Upper lobe of left lung (tissue), 6 donors: ENCODE measurements around the gene ILKAP. TPM values are rescaled to one million over a fixed set of nuclear protein-coding genes. Genes with fewer than 3 reads are reported as not detected.
A peak's percentile ranks its signal among the peaks of the same experiment; 100 is the strongest.

ENCODE experiments used
- ATAC-seq, 2 donors: fragments of 200-7000 bp; cut with Tn5 transposase; one replicate each; pipeline ENCODE4 v1.9.1; 2022; ENCODE audit warnings: mild to moderate bottlenecking in 2 of 2, moderate library complexity in 2 of 2; ENCODE audit not compliant: low FRiP score in 2 of 2
- DNase-seq, 2 donors: peaks; one replicate each; pipeline ENCODE4 v3.0.0-alpha.2; 2019 to 2020
- H3K27ac ChIP-seq, 4 donors: fragments of 200-600 bp; sonication (generic); one replicate each; pipeline ENCODE4 v1.5.1; 2016 to 2019
- H3K27me3 ChIP-seq, 4 donors: fragments of 200-600 bp; sonication (generic); one replicate each; pipeline ENCODE4 v1.5.1; 2017 to 2019
- H3K36me3 ChIP-seq, 4 donors: fragments of 200-600 bp; sonication (generic); one replicate each; pipeline ENCODE4 v1.5.1; 2016 to 2019
- H3K4me1 ChIP-seq, 4 donors: fragments of 200-600 bp; sonication (generic); one replicate each; pipeline ENCODE4 v1.5.1; 2018 to 2019
- H3K4me3 ChIP-seq, 4 donors: fragments of 200-600 bp; sonication (generic); one replicate each; pipeline ENCODE4 v1.5.1; 2017 to 2019; ENCODE audit warnings: mild to moderate bottlenecking in 2 of 4, moderate library complexity in 1 of 4
- H3K9me3 ChIP-seq, 4 donors: fragments of 200-600 bp; sonication (generic); one replicate each; pipeline ENCODE4 v1.5.1; 2018 to 2019
- CTCF ChIP-seq, 6 experiments: fragments of 450-650 bp in 4 of 6; fragments of 200-600 bp in 2 of 6; sonication (generic) in 2 of 6; IDR thresholded peaks; one replicate each; pipeline ENCODE4 v1.5.1; 2016 to 2019; ENCODE audit warnings: antibody characterized with exemption in 6 of 6
- EP300 ChIP-seq, 4 donors: sonication (generic); formaldehyde crosslinking; IDR thresholded peaks; one replicate each; pipeline ENCODE4 v1.5.1; 2017; ENCODE audit warnings: antibody characterized with exemption in 4 of 4, control low read depth in 2 of 4
- POLR2A ChIP-seq, 4 donors: fragments of 450-650 bp; IDR thresholded peaks; one replicate each; pipeline ENCODE4 v1.5.1; 2016 to 2017; ENCODE audit warnings: antibody characterized with exemption in 4 of 4, mild to moderate bottlenecking in 2 of 4
- POLR2AphosphoS5 ChIP-seq, 2 donors: sonication (generic); formaldehyde crosslinking; IDR thresholded peaks; one replicate each; pipeline ENCODE4 v1.5.1; 2017; ENCODE audit warnings: antibody characterized with exemption in 2 of 2
- WGBS, 2 donors: methylation state at CpG; one replicate each; pipeline ENCODE4 v1.1.5; 2017 to 2018; 5-methylcytosine and 5-hydroxymethylcytosine counted together
- total RNA-seq, 6 donors: library from RNA; depleted of rRNA in 4 of 6; stranded (reverse); fragments of >200 nt in 4 of 6; gene quantifications; one replicate each; pipeline versions ENCODE4 v1.1.0 to v1.2.1, GENCODE V29; 2016 to 2021
- donor health status: DM: no; HTN: no; CAD: no; lungs with moderate emphysema.
- donor health status: DM: no; HTN: yes; CAD: no; lungs with severe emphysema.

ILKAP gene
- total RNA-seq, 6 donors from 2014 or later = 35.2 to 67.1 (median 40.7) TPM

DNA sequence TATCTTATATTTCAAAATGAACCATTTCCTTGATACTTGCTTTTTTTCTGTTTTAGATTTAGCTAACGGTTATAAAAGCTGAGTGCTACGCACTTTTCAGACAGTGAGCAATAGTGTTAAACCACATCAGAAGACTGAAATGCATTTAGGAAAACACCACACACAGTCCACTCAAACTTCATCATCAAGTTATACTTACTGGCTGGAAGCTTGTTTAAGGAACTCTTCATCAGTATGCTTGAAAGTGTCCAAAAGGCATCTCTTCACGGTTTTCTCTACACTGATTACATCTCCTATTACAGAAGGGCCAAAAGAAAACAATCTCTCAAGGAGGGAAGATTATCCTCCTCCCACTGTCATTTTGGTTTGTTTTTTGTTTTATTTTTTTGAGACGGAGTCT lies 19.7 kb downstream of the ILKAP start:
- no peak for DNase-seq
- no peak overlapping the region for H3K4me3 ChIP-seq
- H3K27ac ChIP-seq = no peak overlapping the region
- peaks cover 69 to 100% (median 90%) of the 10 kb centered on the region in 4 donors for H3K36me3 ChIP-seq
- H3K9me3 ChIP-seq = no peaks in the 10 kb centered on the region
- no peak for ATAC-seq
- H3K27me3 ChIP-seq = no peaks in the 10 kb centered on the region
- TF ChIP-seq CTCF (IDR thresholded peaks at IDR 0.05) = no peak
- H3K4me1 ChIP-seq = no peaks in the 10 kb centered on the region
- WGBS, 2 donors = 86 to 89% methylated on average over 4 of the region's 4 CpGs

DNA sequence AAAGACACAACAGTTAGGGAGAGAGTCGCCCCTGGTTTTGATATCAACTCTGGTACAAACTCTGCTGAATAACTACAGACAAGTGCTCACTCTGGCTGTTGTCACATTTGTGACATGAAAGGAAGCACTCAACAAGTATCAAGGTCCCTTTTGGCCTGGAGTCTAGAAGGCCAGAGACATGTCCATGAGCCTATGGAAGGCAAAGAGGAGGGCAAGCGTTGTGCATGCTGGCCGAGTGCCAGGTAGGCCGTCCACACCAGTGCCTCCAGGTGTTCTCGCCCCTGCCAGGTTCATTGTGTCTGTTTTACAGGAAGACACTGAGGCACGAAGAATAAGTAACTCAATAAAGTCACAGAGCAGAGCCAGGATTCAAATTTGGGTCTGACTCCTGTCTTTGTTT lies 21.1 kb downstream of the ILKAP start:
- Histone ChIP-seq H3K27ac (no peak overlapping the region), H3K4me3 (no peak overlapping the region), H3K36me3 (peaks cover 68 to 100% (median 90%) of the 10 kb centered on the region in 4 donors), H3K9me3 (no peaks in the 10 kb centered on the region), H3K27me3 (no peaks in the 10 kb centered on the region), H3K4me1 (no peaks in the 10 kb centered on the region)
- no peak for DNase-seq
- ATAC-seq = no peak
- 74 to 80% methylated on average over 6 of the region's 6 CpGs for WGBS, 2 donors
- TF ChIP-seq POLR2A (IDR thresholded peaks at IDR 0.05) (no peak), EP300 (IDR thresholded peaks at IDR 0.05) (no peak), CTCF (IDR thresholded peaks at IDR 0.05) (no peak), POLR2AphosphoS5 (IDR thresholded peaks at IDR 0.05) (no peak)

- Histone ChIP-seq H3K27ac (no peak overlapping the region), H3K36me3 (peaks cover 60 to 97% (median 82%) of the 10 kb centered on the region in 4 donors), H3K4me3 (no peak overlapping the region), H3K9me3 (no peaks in the 10 kb centered on the region), H3K27me3 (no peaks in the 10 kb centered on the region), H3K4me1 (no peaks in the 10 kb centered on the region)
- no peak for ATAC-seq
- 88 to 94% methylated on average over 5 of the region's 5 CpGs for WGBS, 2 donors
- no peak for TF ChIP-seq EP300 (IDR thresholded peaks at IDR 0.05)
- TF ChIP-seq POLR2AphosphoS5 (IDR thresholded peaks at IDR 0.05) = no peak
- no peak for TF ChIP-seq POLR2A (IDR thresholded peaks at IDR 0.05)
- peak in 1 of 2 donors; percentile 29 for DNase-seq
Observed at GRCh38 chr2:238180554-238180953, 22.9 kb downstream of the ILKAP start.

DNA sequence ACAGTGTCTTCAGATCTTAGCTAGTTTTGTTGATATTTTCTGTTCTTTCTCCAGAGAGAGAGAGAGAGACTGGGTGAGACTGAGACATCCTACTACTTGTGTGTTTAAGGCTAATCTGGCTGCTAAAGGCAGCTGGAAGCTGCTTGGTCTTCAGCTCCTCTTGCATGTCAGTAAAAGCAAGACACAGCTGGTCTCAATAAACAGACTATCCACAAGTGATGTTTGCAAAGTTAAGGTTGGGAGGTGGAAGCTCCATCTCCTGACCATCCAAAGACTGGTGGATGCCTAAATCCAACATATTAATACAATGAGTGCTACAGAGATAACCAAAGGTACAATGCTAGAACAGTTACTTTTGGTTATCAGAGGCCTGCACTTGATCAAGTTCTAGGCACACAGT lies 26.9 kb downstream of the ILKAP start:
- peaks cover 0 to 3% (median 0%) of the 10 kb centered on the region in 4 donors for H3K4me1 ChIP-seq
- DNase-seq (no peak), ATAC-seq (no peak)
- peaks cover 29 to 95% (median 79%) of the 10 kb centered on the region in 4 donors for H3K36me3 ChIP-seq
- H3K27ac ChIP-seq = no peak overlapping the region
- no peaks in the 10 kb centered on the region for H3K9me3 ChIP-seq
- H3K27me3 ChIP-seq = no peaks in the 10 kb centered on the region
- no peak for TF ChIP-seq POLR2AphosphoS5 (IDR thresholded peaks at IDR 0.05)
- TF ChIP-seq CTCF (IDR thresholded peaks at IDR 0.05) = no peak
- no peak for TF ChIP-seq POLR2A (IDR thresholded peaks at IDR 0.05)
- TF ChIP-seq EP300 (IDR thresholded peaks at IDR 0.05) = no peak
- no peak overlapping the region for H3K4me3 ChIP-seq

- H3K4me1 ChIP-seq = peaks cover 5 to 12% (median 9%) of the 10 kb centered on the region in 4 donors
- TF ChIP-seq POLR2AphosphoS5 (IDR thresholded peaks at IDR 0.05) = no peak
- DNase-seq (no peak), ATAC-seq (no peak)
- H3K36me3 ChIP-seq = peaks cover 24 to 95% (median 71%) of the 10 kb centered on the region in 4 donors
- WGBS, 2 donors = 74 to 80% methylated on average over 3 of the region's 3 CpGs
- no peak overlapping the region for H3K4me3 ChIP-seq
- H3K9me3 ChIP-seq = no peaks in the 10 kb centered on the region
- no peaks in the 10 kb centered on the region for H3K27me3 ChIP-seq
- no peak overlapping the region for H3K27ac ChIP-seq
Observed at GRCh38 chr2:238174701-238175100, 28.8 kb downstream of the ILKAP start.

DNA sequence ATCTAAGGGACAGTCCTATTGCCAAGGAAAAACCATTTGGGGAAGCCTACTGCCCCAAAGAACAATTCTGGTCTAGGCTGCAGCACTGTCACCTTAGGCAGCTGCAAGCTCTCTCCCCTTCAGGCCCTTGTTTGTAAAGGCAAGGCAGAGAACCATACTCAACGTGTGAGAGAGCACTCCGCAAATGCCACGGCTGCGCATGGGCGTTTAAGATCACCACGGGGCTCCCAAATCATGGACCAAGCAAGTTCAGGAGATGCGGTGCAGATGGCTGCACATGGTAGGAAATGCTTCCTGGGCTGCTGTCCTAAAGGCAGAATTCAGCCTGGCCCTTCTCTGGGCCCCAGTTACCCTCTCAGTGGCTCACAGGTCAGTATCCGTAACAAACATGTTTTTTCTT lies 29.2 kb downstream of the ILKAP start:
- no peak overlapping the region for H3K4me3 ChIP-seq
- peaks cover 20 to 95% (median 69%) of the 10 kb centered on the region in 4 donors for H3K36me3 ChIP-seq
- TF ChIP-seq POLR2A (IDR thresholded peaks at IDR 0.05) (no peak), CTCF (IDR thresholded peaks at IDR 0.05) (no peak), POLR2AphosphoS5 (IDR thresholded peaks at IDR 0.05) (no peak), EP300 (IDR thresholded peaks at IDR 0.05) (no peak)
- no peaks in the 10 kb centered on the region for H3K27me3 ChIP-seq
- no peak for DNase-seq
- H3K27ac ChIP-seq = no peak overlapping the region
- peaks cover 7 to 15% (median 10%) of the 10 kb centered on the region in 4 donors for H3K4me1 ChIP-seq
- 90 to 92% methylated on average over 8 of the region's 8 CpGs for WGBS, 2 donors
- no peak for ATAC-seq
- no peaks in the 10 kb centered on the region for H3K9me3 ChIP-seq
